Measurements from ENCODE around the gene TRPV5.
"Not testable (repeated sequence)": the region's sequence is repeated elsewhere in the genome, so short reads cannot be mapped to it uniquely, and the experiment has no call there.

The TRPV5 gene

GRCh38 chr7:142933624-142934023, at the start of gene TRPV5:
Gene TRPV5 (minus strand): TSS chr7:142933746. CDS start chr7:142933459, 287 bp downstream.
- DNase-seq = no peak

DNA sequence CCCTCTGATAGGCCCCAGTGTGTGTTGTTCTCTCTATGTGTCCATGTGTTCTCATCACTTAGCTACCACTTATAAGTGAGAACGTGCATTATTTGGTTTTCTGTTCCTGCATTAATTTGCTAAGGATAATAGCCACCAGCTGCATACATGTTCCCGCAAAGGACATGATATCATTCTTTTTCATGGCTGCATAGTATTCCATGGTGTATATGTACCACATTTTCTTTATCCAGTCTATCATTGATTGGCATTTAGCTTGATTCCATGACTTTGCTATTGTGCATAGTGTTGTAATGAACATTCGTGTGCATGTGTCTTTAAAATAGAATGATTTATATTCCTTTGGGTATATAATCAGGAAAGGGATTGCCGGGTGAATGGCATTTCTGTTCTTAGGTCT, 44.9 kb upstream of the TRPV5 start:
- not testable (repeated sequence) for DNase-seq

DNA sequence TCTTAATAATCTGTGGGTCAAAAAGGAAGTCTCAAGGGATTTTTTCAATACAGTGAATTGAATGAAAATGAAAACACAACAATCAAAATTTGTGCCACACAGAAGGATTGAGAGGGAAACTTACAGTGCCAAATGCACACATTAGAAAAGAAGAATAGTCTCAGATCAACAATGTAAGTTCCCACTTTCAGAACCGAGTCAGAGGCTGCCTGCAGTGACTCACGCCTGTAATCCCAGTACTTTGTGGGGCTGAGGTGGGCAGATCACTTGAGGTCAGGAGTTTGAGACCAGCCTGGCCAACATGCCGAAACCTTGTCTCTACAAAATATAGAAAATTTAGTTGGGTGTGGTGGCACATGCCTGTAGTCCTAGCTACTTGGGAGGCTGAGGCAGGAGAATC, 41.1 kb upstream of the TRPV5 start:
- DNase-seq = no peak

GRCh38 chr7:142969183-142969582, 35.6 kb upstream of the TRPV5 start:
- DNase-seq = no peak

GRCh38 chr7:142968229-142968628, 34.7 kb upstream of the TRPV5 start:
- DNase-seq = no peak

DNA sequence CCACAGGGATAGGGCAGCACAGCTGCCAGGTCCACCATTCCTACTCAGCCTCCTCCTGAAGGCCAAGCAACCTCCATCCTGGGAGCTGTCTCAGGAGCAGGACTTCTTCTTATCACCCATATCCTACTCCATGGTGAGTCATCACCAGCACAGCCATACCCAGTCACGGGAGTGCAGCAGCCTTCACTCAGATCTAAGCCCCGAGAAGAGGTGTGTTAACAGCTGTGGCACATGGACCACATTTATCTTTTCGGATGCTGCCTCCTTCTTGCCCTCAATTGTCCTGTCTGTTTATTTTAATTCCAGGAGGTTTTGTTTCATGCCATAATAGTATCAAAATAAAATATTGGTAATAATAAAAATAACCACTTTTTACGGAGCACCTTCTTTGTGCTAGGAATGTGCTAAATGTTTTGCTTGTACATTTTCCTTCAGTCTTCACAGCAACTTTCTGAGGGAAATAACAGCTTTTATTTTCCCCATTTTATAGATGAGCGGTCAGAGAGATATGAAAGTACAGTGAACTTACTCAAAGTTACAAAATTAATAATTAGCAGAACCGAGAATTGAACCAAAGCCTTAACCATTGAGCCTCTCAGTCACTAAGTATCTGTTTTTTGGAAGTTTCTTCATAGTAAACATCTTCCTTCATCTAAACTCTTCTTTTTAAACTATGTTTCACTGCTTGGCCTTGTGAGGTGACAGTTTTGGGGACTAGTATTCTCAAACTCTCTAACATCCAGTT, 31.1 kb upstream of the TRPV5 start:
- DNase-seq = no peak

- DNase-seq = no peak
These were observed 30.4 kb upstream of the TRPV5 start for GRCh38 chr7:142963993-142964392.

- DNase-seq = no peak
These were observed 29.4 kb upstream of the TRPV5 start for GRCh38 chr7:142962991-142963390.

DNA sequence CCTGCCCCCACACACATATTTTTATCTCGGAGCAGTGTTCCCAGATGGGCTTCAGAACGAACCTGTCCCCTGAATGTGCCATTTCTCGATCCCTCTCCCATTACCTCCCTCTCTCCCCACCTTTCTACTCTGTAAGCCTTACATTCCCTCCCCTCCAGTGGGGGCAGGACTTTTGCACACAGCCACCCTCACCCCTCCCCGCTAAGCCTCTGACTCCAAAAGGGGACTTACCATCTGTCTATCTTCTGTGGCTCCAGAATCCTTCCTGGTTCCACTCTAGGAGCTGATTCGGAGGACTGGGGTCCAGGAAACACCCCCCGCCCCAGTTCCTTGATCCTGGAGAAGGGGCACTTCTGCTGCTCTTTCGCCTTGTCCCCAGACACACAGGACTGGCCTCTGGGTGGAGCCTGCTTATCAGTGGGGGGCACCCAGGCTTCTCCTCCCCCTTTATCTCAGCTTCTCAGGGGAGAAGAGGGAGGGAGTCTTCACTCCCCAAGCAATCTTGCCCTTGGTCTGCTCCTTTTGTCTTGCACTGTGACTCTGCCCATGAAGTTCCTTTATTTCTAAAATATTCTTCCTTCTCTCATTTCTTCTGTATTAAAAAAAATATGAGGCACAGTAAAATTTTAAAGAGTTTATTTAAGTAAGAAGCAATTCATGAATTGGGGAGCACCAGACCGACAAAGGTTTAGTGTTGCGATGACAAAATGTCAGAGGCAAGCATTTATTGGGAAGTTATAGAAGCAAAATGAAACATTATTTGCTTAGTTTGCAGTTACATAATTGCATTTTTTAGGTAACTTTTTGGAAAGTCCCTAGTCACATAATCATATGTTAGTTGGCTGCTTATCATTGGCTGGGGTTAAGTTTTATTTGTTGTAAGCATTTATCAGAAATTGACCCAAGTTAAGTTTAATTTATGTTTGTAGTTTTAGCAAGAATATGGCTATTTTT, 28.7 kb upstream of the TRPV5 start, which contains the start of gene KEL:
TSS of gene KEL (minus strand) at position 391 of the 954 bp plus-strand sequence. CDS start at position 234, 157 bp downstream.
- DNase-seq = no peak

DNA sequence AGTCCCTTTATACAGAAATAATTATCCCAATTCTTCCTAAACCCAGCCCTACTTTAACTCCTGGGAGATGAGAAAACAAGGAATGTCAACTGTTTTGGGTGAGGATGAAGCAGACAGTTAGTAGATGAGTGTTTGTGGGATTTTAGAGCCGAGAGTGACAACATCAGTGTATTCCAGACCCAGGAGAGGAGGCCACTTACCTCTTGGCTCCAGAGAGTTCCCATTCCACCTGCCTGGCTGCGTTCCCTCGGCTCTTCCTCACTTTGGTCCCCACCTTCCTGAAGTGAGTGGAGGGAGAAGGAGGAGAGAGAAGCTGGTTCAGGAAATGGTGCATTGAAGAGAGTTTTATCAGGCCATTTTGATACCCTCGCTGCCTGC, 28.0 kb upstream of the TRPV5 start:
- no peak for DNase-seq

DNA sequence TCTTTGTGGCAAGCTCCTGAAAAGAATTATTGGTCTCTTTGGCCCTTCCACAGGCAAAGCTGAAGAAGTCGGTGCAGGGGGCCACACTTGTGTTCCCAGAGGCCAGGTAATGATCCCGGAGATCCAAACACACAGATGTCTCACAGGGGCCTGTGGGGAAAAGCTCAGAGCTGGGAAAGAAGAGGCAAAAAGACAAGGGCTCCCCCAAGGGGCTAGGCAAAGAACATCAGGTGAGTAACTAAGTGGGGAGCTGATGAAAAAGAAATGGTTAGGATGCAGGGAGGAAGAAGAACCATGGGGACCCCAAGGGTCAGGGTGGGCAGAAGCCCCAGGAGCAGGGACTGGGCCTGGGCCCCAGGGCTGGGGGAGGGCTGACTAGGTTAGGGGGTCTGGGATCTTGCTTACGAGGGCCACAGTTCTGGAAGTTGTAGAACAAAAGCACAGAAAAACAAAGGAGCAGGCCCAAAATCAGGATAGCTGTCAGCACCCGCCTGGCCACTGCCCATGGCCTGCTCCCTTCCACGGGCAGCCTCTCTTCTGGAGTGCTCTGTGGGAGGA, 27.5 kb upstream of the TRPV5 start:
- DNase-seq = no peak

DNA sequence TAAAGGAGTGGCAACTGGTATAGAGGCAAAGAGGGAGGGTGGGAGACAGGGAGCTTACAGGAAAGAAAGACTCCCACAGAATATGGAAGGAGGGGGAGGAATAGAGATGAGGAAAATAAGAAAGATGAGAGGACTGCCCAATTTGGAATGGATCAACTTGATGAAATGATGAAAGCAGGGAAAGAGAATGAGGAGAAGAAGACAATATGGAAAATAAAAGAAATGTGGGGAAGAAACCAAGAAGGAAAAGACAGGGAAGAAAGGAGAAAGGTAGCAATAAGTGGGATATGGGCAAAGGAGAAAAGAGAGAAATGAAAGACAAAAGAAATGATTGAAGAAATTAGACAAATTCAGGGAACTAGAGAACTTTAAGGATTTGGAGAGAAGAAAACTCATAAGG, 25.7 kb upstream of the TRPV5 start:
- no peak for DNase-seq

DNA sequence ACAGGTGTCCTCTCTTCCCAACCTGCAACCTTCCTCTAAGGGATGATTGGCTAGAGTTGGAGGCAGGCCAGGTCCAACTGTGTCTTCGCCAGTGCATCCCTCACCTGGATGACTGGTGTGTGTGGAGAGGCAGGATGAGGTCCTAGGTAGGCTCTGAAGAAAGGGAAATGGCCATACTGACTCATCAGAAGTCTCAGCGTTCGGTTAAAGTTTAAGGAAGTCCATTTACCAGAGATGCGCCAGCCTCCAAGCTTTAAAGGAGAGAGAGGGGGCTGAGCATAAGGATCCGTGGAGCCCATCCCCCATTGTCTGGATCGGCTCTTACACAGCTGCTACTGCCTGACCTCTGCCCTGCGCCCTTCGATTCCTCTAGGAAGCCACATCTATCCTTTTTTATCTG, 24.2 kb upstream of the TRPV5 start:
- no peak for DNase-seq

GRCh38 chr7:142956951-142957623, 23.5 kb upstream of the TRPV5 start:
- no peak for DNase-seq

- DNase-seq = no peak
These were observed 21.2 kb upstream of the TRPV5 start for GRCh38 chr7:142954680-142955268.

DNA sequence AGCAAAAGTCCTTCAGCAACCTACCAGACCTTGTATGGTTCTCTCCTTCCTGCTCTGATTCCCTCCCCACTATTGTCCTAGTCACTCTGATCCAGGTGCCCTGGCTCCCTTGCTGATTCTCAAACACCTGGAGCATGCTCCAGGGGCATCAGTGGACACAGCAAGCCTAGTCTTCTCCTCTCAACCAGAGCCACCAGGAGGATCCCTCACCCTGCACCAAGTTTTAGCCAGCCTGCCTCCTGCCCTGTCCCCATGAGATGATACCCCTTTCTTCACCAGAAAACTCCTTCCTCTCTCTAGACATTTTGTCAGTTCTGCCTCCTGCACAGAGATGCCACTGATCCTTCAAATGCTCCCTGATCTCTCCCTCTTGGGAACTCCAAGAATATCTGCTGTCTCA, 16.7 kb upstream of the TRPV5 start:
- no peak for DNase-seq

- DNase-seq = no peak
These were observed 15.1 kb upstream of the TRPV5 start for GRCh38 chr7:142948603-142949002.

- no peak for DNase-seq
These were observed 11.5 kb upstream of the TRPV5 start for GRCh38 chr7:142945001-142945400.

DNA sequence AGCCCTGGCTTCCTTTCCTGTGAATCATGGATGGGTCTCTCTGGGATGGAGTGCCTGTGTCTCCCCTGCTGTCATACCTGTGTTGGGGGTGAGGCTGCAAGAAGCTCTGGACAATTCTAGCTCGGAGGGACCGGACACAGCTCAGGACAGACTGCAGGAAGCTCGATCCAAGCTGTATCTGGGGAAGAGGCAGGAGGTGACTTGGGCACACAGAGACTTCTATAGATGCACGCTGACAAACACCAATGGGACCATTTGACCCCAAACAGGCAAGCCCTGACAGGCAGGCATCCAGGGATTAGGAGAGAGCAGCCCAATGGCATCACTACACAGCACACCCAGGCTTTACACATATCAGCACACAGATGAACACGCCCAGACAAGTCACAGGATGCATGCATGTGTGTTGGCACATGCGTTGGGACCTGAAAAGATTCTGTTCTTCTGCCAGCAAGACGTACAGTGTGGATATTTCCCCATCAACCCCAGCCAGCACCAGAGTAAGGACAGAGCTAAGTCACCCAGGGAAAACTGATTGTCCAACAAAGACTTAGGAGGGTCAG, 10.2 kb upstream of the TRPV5 start:
- no peak for DNase-seq

GRCh38 chr7:142942746-142943145, 9.2 kb upstream of the TRPV5 start:
- no peak for DNase-seq

DNA sequence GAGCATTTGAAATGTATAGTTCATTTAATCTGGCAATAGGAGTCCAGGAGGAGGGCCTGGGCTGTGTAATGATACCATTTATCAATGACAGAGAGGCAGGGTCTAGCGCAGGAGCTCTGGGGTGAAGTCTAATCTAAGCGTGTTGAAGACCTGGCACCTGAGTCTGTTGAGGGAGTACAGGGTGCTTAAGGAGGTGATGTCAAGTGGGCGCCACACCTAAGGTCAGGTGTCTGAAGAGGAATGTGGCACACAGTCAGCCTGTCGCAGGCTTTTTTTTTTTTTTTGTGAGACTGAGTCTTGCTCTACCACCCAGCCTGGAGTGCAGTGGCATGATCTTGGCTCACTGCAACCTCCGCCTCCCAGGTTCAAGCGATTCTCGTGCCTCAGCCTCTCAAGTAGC, 8.0 kb upstream of the TRPV5 start:
- DNase-seq = no peak

DNA sequence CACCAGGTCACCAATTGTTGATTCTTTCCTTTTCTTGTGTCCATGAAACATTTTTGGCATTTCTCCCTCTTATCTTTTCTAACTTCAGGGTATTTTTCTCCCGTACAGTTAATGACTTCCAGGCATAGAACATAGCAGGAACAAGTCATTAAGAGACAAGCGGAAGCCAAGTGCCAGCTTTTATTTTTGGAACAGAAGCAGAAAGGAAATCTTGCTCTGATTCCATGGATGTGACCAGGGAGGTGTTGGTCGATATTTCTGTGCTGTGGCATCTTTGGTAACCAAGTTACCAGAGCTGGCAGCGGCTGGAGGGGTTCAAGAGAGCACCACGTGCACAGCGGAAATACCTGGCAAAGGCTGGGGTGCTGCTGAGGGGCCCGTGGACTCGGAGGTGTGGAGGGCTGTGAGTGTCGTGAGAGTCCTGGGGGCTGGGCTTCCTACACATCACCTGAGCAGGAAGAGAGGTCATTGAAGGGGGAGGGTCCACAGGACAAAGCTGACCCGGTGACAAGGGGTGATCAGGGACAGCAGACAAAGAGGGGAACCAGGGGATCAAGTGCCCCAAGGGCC, 7.5 kb upstream of the TRPV5 start:
- no peak for DNase-seq
